Mucosa of rectum (tissue), 2 donors: Measurements from ENCODE around the gene BRAT1.

Experiments
- H3K27ac ChIP-seq, 2 donors: one replicate each; pipeline ENCODE4 v1.7.0; 2013; ENCODE audit warnings: inconsistent platforms in 2 of 2, low read depth in 2 of 2, low read length in 2 of 2
- H3K27me3 ChIP-seq, 2 donors: one replicate each; pipeline ENCODE4 v1.7.0; 2013; ENCODE audit warnings: low read length in 2 of 2; ENCODE audit not compliant: control insufficient read depth in 2 of 2, insufficient read depth in 2 of 2
- H3K36me3 ChIP-seq, 2 donors: one replicate each; pipeline ENCODE4 v1.7.0; 2013; ENCODE audit warnings: low read length in 2 of 2; ENCODE audit not compliant: control insufficient read depth in 2 of 2, insufficient read depth in 2 of 2
- H3K4me1 ChIP-seq, 2 donors: one replicate each; pipeline ENCODE4 v1.7.0; 2013; ENCODE audit warnings: low read length in 2 of 2, mild to moderate bottlenecking in 1 of 2; ENCODE audit not compliant: control insufficient read depth in 2 of 2, insufficient read depth in 2 of 2
- H3K4me3 ChIP-seq, 2 donors: one replicate each; pipeline ENCODE4 v1.7.0; 2013; ENCODE audit warnings: low read length in 2 of 2
- H3K9ac ChIP-seq, 2 donors: one replicate each; pipeline ENCODE4 v1.7.0; 2013; ENCODE audit warnings: low read length in 2 of 2, low read depth in 1 of 2, mild to moderate bottlenecking in 1 of 2
- H3K9me3 ChIP-seq, 2 donors: one replicate each; pipeline ENCODE4 v1.7.0; 2013; ENCODE audit warnings: low read length in 2 of 2; ENCODE audit not compliant: control insufficient read depth in 2 of 2
- donor health status: healthy.
- donor health status: Normal muscosa, but diverticular disease.

BRAT1 gene

DNA sequence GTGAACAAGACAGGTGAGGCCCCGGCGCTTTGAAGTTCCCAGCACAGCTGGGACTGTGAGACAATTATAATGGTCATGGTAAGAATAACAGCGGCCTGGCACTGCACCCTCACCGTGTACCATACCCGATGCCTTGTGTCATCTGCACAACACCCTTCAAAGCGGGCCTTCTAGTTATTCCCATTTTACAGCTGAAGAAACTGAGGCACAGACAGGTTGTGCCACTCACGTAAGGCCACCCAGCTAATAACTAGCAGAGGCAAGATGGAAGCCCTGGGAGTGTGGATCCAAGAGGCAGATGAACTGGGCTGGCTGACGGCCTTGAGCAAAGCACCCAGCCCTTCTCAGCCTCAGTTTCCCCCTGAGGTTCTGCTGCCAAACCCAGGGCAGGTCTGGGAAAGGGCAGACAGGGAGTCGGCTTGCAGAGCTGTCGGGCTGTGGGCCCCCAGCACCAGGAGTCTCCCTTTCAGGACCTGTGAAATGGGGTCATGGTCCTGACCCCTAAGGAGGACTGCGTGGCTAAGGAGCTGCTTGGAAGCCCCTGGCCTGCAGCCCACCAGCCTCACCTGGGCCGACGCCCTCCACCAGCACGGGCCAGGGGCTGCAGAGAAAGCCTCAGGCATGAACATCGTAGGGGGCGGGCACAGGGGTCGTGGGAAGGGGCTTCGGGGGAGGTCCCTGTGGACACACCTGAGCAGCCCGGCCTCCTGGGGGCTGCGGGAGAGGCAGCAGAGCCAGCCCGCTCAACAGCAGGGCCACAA, 51.0 kb downstream of the BRAT1 start:
- no peaks in the 10 kb centered on the region for H3K27me3 ChIP-seq
- peaks cover 0 to 4% of the 10 kb centered on the region in 2 donors for H3K4me1 ChIP-seq
- H3K36me3 ChIP-seq = no peaks in the 10 kb centered on the region
- H3K27ac ChIP-seq = no peak overlapping the region
- no peaks in the 10 kb centered on the region for H3K9me3 ChIP-seq
- H3K4me3 ChIP-seq = no peak overlapping the region
- H3K9ac ChIP-seq = no peak overlapping the region

DNA sequence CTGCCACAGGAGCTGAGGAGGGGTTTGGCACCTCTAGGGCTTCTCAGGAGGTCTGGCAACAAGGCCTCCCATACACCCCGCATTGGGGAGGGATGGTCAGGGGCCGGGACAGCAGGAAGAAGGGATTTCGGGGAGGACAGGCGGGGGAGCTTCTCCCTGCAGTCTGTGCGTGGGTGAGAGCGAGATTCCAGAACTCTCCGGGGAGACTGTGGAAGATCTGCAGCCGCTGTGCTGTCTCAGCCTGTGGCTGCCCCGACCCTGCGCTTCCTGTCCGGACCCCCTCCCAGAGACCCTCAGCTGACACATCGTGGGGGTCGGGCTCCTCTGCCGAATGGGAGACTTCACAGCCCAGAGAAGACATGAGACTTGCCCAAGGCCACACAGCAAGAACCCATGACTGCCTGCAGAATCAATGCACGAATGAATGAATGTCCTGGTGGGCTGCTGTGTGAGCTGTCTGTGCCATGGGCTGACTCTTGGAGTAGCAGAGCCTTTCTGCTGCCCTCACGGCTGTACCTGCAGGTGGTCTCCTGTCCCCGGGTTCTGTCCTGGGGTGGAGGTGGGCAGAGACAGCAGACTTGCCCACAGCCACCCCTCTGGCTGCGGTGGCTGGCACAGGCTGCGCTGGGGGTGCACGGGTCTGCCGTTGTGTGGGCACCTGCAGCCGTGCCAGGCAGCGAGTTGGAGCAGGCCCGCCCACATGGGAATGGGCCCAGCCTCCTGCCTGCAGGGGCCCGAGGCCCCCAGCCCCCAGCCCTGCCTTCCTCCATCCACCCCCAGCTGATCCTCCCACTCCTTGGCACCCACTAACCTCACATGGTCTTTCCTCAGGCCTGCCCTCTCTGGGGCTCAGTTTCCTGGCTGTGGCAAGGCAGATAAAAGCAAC, 52.0 kb downstream of the BRAT1 start:
- H3K27ac ChIP-seq = no peak overlapping the region
- H3K9me3 ChIP-seq = no peaks in the 10 kb centered on the region
- no peaks in the 10 kb centered on the region for H3K36me3 ChIP-seq
- H3K4me3 ChIP-seq = no peak overlapping the region
- H3K4me1 ChIP-seq = peaks cover 0 to 4% of the 10 kb centered on the region in 2 donors
- H3K27me3 ChIP-seq = no peaks in the 10 kb centered on the region
- H3K9ac ChIP-seq = no peak overlapping the region

DNA sequence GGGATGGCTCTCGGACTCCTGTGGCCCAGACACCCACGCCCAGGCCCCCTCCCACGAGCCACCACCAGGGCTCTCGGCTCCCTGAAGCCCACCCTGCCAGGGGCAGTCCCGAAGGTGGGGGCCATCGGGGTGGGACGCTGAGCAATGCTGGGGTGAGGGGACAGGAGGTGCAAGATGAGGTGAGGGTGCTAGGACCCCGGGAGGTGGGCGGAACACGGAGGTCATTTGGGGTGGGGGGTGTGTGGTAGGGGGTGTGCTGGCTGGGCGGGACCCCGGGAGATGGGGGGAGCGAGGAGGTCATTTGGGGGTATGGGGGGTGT, 52.7 kb downstream of the BRAT1 start:
- no peak overlapping the region for H3K9ac ChIP-seq
- H3K36me3 ChIP-seq = no peaks in the 10 kb centered on the region
- H3K27me3 ChIP-seq = no peaks in the 10 kb centered on the region
- no peaks in the 10 kb centered on the region for H3K9me3 ChIP-seq
- H3K27ac ChIP-seq = no peak overlapping the region
- H3K4me3 ChIP-seq = no peak overlapping the region
- H3K4me1 ChIP-seq = no peaks in the 10 kb centered on the region

DNA sequence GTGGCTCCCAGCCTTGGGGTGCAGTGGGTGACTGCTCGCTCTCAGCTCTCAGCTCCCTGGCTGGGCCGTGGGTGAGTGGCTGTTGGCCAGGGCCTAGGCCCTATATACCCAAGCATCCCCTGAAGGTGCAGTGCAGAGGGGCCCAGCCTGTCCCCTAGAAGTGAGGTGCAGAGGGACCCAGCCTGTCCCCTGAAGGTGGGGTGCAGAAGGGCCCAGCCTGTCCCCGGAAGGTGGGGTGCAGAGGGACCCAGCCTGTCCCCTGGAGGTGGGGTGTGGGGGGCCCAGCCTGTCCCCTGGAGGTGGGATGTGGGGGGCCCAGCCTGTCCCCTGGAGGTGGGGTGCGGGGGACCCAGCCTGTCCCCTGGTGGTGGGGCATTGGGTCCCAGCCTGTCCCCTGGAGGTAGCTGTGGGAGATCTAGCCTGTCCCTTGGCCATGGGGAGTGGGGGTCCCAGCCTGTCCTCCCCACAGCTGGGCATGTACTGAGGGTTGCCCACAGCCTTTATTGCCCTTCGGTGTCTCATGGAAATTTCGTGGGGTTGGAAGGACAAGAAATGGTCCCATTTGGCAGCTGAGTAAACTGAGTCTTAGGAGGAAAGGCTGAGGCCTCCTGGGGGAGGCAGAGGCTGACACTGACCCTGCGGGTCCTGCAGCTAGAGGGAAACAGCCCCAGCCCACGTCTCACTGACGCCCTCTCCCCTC, 53.2 kb downstream of the BRAT1 start:
- no peaks in the 10 kb centered on the region for H3K36me3 ChIP-seq
- no peak overlapping the region for H3K9ac ChIP-seq
- peaks cover 0 to 2% of the 10 kb centered on the region in 2 donors for H3K27me3 ChIP-seq
- H3K27ac ChIP-seq = no peak overlapping the region
- no peak overlapping the region for H3K4me3 ChIP-seq
- H3K9me3 ChIP-seq = no peaks in the 10 kb centered on the region
- H3K4me1 ChIP-seq = no peaks in the 10 kb centered on the region

DNA sequence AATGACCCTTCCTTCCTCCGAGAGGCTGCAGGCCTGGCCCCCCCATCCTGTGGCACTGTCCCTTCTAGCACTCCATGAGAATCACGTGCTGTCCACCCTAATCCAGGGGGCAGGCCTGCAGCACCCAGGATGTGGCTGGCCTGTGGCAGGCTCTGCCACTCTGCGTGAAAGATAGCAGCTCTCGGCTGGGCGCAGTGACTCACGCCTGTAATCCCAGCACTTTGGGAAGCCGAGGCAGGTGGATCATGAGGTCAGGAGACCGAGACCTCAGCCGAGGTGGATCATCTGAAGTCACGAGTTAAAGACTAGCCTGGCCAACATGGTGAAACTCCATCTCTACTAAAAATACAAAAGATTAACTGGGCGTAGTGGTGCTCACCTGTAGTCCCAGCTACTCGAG, 54.6 kb downstream of the BRAT1 start:
- Histone ChIP-seq H3K27ac (no peak overlapping the region), H3K9ac (no peak overlapping the region), H3K36me3 (no peaks in the 10 kb centered on the region), H3K27me3 (peaks cover 0 to 3% of the 10 kb centered on the region in 2 donors), H3K9me3 (no peaks in the 10 kb centered on the region), H3K4me1 (peaks cover 0 to under 1% of the 10 kb centered on the region in 2 donors), H3K4me3 (no peak overlapping the region)

DNA sequence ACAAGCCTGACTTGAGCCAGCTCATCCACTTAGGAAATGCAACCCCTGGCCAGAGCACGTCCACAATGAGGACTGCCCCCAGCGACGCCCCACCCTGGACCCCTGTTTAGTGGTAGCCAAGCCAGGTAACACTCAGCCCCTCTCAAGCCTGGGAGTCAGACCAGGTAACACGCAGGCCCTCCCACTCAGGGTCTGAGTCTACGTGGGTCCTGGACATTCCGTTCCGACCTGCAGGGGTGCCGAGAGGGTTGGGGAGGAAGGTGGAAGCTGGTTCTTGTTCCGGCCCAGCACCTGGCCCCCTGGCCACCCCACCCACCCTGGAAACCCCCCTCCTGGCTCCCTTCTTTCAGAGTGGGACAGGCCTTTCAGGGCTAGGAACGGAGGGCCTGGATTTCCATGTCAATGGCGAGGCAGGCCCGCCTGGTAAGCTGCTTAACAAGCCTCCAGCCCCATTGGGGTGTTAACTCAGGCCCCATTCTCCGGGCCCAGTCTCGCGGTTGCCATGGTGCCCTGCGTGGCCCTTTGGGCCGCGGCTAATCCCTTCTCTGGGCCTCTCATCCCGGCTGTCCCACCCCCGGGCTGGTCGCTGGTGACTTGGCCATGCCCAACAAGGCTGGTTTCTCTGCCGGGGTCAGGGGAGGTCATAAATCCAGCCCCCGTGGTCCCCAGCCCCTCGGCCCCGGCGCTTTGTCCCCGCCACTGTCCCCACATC, 55.4 kb downstream of the BRAT1 start:
- Histone ChIP-seq H3K27me3 (peaks cover 0 to 3% of the 10 kb centered on the region in 2 donors), H3K4me1 (peaks cover 0 to 3% of the 10 kb centered on the region in 2 donors), H3K36me3 (no peaks in the 10 kb centered on the region), H3K9me3 (no peaks in the 10 kb centered on the region), H3K9ac (no peak overlapping the region), H3K27ac (no peak overlapping the region), H3K4me3 (no peak overlapping the region)

DNA sequence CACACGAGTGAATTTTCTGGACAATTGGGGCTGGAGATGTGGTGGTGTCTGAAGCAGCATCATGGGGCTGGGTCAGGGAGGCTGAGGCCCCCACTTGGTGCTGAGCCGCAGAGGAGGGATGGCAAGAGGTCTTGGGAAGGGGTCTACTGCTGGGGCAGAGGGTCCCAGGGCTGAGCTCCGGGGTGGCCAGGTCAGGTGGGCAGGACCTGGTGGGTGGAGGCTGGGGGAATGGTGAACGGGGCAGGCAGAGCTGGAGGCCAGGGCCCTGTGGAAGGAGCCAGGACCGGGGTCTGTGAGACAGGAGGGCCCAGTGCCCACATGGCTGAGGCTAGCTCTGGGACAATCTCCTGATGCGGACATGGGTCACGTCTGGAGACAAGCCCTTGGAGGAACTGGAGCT, 56.1 kb downstream of the BRAT1 start:
- peaks cover 2 to 10% of the 10 kb centered on the region in 2 donors for H3K4me1 ChIP-seq
- H3K9me3 ChIP-seq = no peaks in the 10 kb centered on the region
- H3K9ac ChIP-seq = no peak overlapping the region
- no peak overlapping the region for H3K4me3 ChIP-seq
- H3K27ac ChIP-seq = no peak overlapping the region
- H3K27me3 ChIP-seq = peaks cover 0 to 3% of the 10 kb centered on the region in 2 donors
- no peaks in the 10 kb centered on the region for H3K36me3 ChIP-seq

DNA sequence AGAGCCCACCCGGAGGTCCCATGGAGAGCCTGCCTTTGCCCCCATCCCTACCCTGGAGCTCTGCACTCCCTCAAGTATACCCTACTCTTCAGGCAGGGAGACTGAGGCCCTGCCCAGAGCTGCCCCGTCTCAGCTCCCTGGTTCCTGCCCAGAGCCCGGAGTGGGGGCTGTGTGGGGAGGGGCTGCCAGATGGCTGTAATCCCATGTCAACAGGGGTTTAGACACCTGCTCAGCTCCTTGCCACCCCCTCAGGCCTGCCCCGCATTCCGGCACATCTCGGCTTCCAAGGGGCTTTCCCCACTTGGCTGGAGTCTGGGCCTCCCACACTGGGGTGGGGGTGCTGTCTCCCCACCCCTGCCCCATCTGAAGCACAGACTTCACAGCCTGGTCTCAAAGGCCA, 56.6 kb downstream of the BRAT1 start:
- no peaks in the 10 kb centered on the region for H3K9me3 ChIP-seq
- peaks cover 0 to 3% of the 10 kb centered on the region in 2 donors for H3K27me3 ChIP-seq
- H3K4me1 ChIP-seq = peaks cover 5 to 14% of the 10 kb centered on the region in 2 donors
- H3K27ac ChIP-seq = no peak overlapping the region
- H3K4me3 ChIP-seq = no peak overlapping the region
- no peak overlapping the region for H3K9ac ChIP-seq
- no peaks in the 10 kb centered on the region for H3K36me3 ChIP-seq

DNA sequence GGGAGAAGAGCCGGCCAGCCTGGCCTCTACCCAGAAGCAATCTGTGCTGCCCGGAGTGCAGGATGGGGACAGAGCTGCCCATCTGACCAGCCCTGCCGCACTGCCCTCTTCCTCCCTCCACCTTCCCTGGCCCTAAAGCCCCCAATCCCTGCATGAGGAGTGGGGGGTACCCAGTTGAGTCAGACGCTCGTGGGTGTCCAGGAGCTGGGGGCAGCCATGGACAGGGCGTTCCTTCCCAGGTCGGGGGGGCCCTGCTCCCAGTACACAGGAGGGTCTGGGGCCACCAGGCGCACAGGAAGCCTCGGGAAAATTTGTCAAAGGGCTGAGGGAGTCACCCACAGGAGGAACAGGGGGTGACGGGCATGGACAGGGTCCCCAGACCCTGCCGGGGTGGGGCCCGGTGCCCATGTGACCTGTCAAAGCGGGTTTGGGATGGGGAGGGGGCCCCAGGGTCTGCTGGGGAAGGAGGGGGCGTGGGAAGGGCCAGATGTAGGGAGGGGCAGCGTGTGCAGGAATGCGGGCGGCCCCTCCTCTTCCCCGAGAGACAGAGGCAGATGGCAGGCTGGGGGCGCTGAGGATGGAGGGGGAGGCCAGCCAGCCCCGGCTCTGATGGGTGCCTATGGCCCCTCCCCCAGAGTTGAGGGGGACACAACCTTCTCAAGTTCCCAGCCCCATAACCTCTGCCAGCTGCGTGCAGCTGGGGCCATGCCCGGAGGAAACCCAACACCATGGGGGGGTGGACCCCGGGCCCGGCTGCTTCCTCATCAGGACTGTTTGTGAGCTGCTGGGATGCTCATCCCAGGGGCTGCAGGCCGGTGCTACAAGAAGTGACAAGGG, 57.6 kb downstream of the BRAT1 start:
- Histone ChIP-seq H3K27ac (no peak overlapping the region), H3K27me3 (peaks cover 2 to 3% of the 10 kb centered on the region in 2 donors), H3K9ac (no peak overlapping the region), H3K4me1 (peaks cover 10 to 24% of the 10 kb centered on the region in 2 donors), H3K36me3 (no peaks in the 10 kb centered on the region), H3K4me3 (no peak overlapping the region), H3K9me3 (no peaks in the 10 kb centered on the region)
